Mesenchymal stem cell (in vitro differentiated cells and primary cell): ENCODE results near the gene GSTO2.

Experiments
- DNase-seq: peaks from one replicate; pipeline ENCODE4 v3.0.0-alpha.2; 2013
- H2AFZ ChIP-seq: one replicate; pipeline ENCODE4 v1.6.1; 2013; ENCODE audit warnings: low read depth, mild to moderate bottlenecking, control low read depth, inconsistent platforms, low read length, moderate library complexity
- H2AK5ac ChIP-seq: 2 replicates; pipeline ENCODE4 v1.6.1; 2013; ENCODE audit warnings: low read length, moderate library complexity, mild to moderate bottlenecking, inconsistent platforms; ENCODE audit not compliant: severe bottlenecking
- H2BK120ac ChIP-seq: one replicate; pipeline ENCODE4 v1.6.1; 2013; ENCODE audit warnings: low read depth, mild to moderate bottlenecking, inconsistent platforms, low read length, moderate library complexity
- H2BK12ac ChIP-seq, 2 experiments: one replicate each; pipeline ENCODE4 v1.6.1; 2013; ENCODE audit warnings: inconsistent platforms in 2 of 2, low read length in 2 of 2, mild to moderate bottlenecking in 2 of 2, moderate library complexity in 2 of 2, control low read depth in 1 of 2
- H2BK15ac ChIP-seq: one replicate; pipeline ENCODE4 v1.6.1; 2013; ENCODE audit warnings: mild to moderate bottlenecking, low read depth, inconsistent platforms; ENCODE audit not compliant: poor library complexity, severe bottlenecking
- H2BK5ac ChIP-seq: 2 replicates; pipeline ENCODE4 v1.6.1; 2013; ENCODE audit warnings: low read depth, mild to moderate bottlenecking, low read length, control low read depth, inconsistent platforms; ENCODE audit not compliant: poor library complexity, severe bottlenecking
- H3K14ac ChIP-seq, 2 experiments: one replicate each; pipeline ENCODE4 v1.6.1; 2013; ENCODE audit warnings: inconsistent platforms in 2 of 2, low read length in 2 of 2, control low read depth in 1 of 2, mild to moderate bottlenecking in 1 of 2, moderate library complexity in 1 of 2
- H3K18ac ChIP-seq, 2 experiments: one replicate each; pipeline ENCODE4 v1.6.1; 2013; ENCODE audit warnings: inconsistent platforms in 2 of 2, low read length in 2 of 2, control low read depth in 1 of 2, low read depth in 1 of 2, mild to moderate bottlenecking in 1 of 2
- H3K23ac ChIP-seq, 2 experiments: one replicate each; pipeline ENCODE4 v1.6.1; 2013; ENCODE audit warnings: inconsistent platforms in 2 of 2, low read length in 2 of 2, mild to moderate bottlenecking in 2 of 2, moderate library complexity in 2 of 2, control low read depth in 1 of 2
- H3K27ac ChIP-seq: 2 replicates; pipeline ENCODE4 v1.5.1; 2013; ENCODE audit warnings: mild to moderate bottlenecking, moderate library complexity, low read length, control low read depth, inconsistent platforms; ENCODE audit not compliant: poor library complexity, severe bottlenecking
- H3K27me3 ChIP-seq, 2 experiments: 2 replicates each; pipeline versions ENCODE4 v1.6.1 to v1.7.0; 2013; ENCODE audit warnings: low read length in 2 of 2, mild to moderate bottlenecking in 2 of 2, moderate library complexity in 2 of 2, control low read depth in 1 of 2, inconsistent platforms in 1 of 2; ENCODE audit not compliant: control insufficient read depth in 1 of 2, insufficient read depth in 1 of 2
- H3K36me3 ChIP-seq, 2 experiments: 2 replicates each; pipeline versions ENCODE4 v1.6.1 to v1.7.0; 2013; ENCODE audit warnings: low read length in 2 of 2, control low read depth in 1 of 2, inconsistent platforms in 1 of 2, low read depth in 1 of 2, mild to moderate bottlenecking in 1 of 2; ENCODE audit not compliant: insufficient read depth in 2 of 2, control insufficient read depth in 1 of 2
- H3K4ac ChIP-seq, 2 experiments: one replicate each; pipeline ENCODE4 v1.6.1; 2013; ENCODE audit warnings: inconsistent platforms in 2 of 2, low read length in 2 of 2, mild to moderate bottlenecking in 2 of 2, moderate library complexity in 2 of 2, control low read depth in 1 of 2, low read depth in 1 of 2
- H3K4me1 ChIP-seq: 2 replicates; pipeline ENCODE4 v1.6.1; 2013; ENCODE audit warnings: low read depth, low read length, control low read depth; ENCODE audit not compliant: control insufficient read depth, insufficient read depth
- H3K4me2 ChIP-seq: 2 replicates; pipeline ENCODE4 v1.6.1; 2013; ENCODE audit warnings: low read length, mild to moderate bottlenecking, inconsistent platforms; ENCODE audit not compliant: poor library complexity, severe bottlenecking
- H3K4me3 ChIP-seq, 2 experiments: 2 replicates each; pipeline versions ENCODE4 v1.5.1 to v1.7.0; 2013; ENCODE audit warnings: low read length in 2 of 2, mild to moderate bottlenecking in 2 of 2, control low read depth in 1 of 2, low read depth in 1 of 2; ENCODE audit not compliant: insufficient read depth in 1 of 2
- H3K79me1 ChIP-seq: replicated peaks from 2 replicates; pipeline ENCODE4 v1.6.1; 2013; ENCODE audit warnings: mild to moderate bottlenecking, control low read depth, low read length, inconsistent platforms; ENCODE audit not compliant: poor library complexity, severe bottlenecking
- H3K9ac ChIP-seq: 2 replicates; pipeline ENCODE4 v1.7.0; 2013; ENCODE audit warnings: mild to moderate bottlenecking, low read length, moderate library complexity
- H3K9me3 ChIP-seq: 2 replicates; pipeline ENCODE4 v1.7.0; 2013; ENCODE audit warnings: mild to moderate bottlenecking, low read length; ENCODE audit not compliant: control insufficient read depth
- H4K8ac ChIP-seq: one replicate; pipeline ENCODE4 v1.6.1; 2013; ENCODE audit warnings: inconsistent platforms, mild to moderate bottlenecking, low read length, moderate library complexity
- H4K91ac ChIP-seq: one replicate; pipeline ENCODE4 v1.6.1; 2013; ENCODE audit warnings: mild to moderate bottlenecking, low read length, inconsistent platforms
- WGBS: methylation state at CpG from one replicate; pipeline ENCODE4 v1.1.7; 2013; ENCODE audit warnings: mixed read lengths; 5-methylcytosine and 5-hydroxymethylcytosine counted together

The GSTO2 gene

GRCh38 chr10:104255311-104255981 is 13.5 kb upstream of the GSTO2 start:
- Histone ChIP-seq H3K4ac (peak overlapping the region; percentile 99 to 100), H2BK12ac (peak overlapping the region in 1 of 2 experiments; percentile 90), H3K36me3 (peaks cover 12 to 46% of the 10 kb centered on the region in 2 experiments), H3K9ac (peak overlapping the region; percentile 100), H2BK15ac (peak overlapping the region; percentile 91), H4K91ac (peak overlapping the region; percentile 99), H2AFZ (peak overlapping the region; percentile 53), H3K4me2 (peak overlapping the region; percentile 88), H3K4me3 (peak overlapping the region; percentile 91 to 95), H2AK5ac (peak overlapping the region; percentile 19), H3K18ac (peak overlapping the region; percentile 98 to 100), H2BK5ac (peak overlapping the region; percentile 83), H3K79me1 (peaks cover 2% of the 10 kb centered on the region), H3K27ac (peak overlapping the region; percentile 86), H3K9me3 (no peaks in the 10 kb centered on the region), H3K23ac (peak overlapping the region in 1 of 2 experiments; percentile 94), H3K14ac (peak overlapping the region; percentile 94 to 100), H2BK120ac (peak overlapping the region; percentile 97), H4K8ac (peak overlapping the region; percentile 96), H3K4me1 (peaks cover 9% of the 10 kb centered on the region), H3K27me3 (no peaks in the 10 kb centered on the region)
- WGBS = 0% methylated on average over 8 of the region's 12 CpGs
- peak; percentile 92 for DNase-seq

- Histone ChIP-seq H3K23ac (no peak overlapping the region), H4K91ac (no peak overlapping the region), H2AK5ac (peak overlapping the region; percentile 42), H2BK120ac (peak overlapping the region; percentile 49), H2BK15ac (no peak overlapping the region), H2BK5ac (no peak overlapping the region), H2AFZ (no peak overlapping the region), H3K4me3 (peak overlapping the region in 1 of 2 experiments; percentile 91), H3K14ac (no peak overlapping the region), H3K27me3 (no peaks in the 10 kb centered on the region), H3K4ac (no peak overlapping the region), H4K8ac (no peak overlapping the region), H3K36me3 (peaks cover 13 to 56% of the 10 kb centered on the region in 2 experiments), H3K79me1 (peaks cover 4% of the 10 kb centered on the region), H2BK12ac (no peak overlapping the region), H3K4me2 (peak overlapping the region; percentile 53), H3K9me3 (no peaks in the 10 kb centered on the region), H3K9ac (peak overlapping the region; percentile 100), H3K27ac (no peak overlapping the region), H3K4me1 (peaks cover 9% of the 10 kb centered on the region), H3K18ac (peak overlapping the region in 1 of 2 experiments; percentile 70)
- peak; percentile 43 for DNase-seq
- no CpG with 5 or more reads among the region's 1 CpG for WGBS
Observed at GRCh38 chr10:104256335-104256961, 12.5 kb upstream of the GSTO2 start.

GRCh38 chr10:104257235-104257634 is 11.7 kb upstream of the GSTO2 start:
- H3K4me3 ChIP-seq = peak overlapping the region in 1 of 2 experiments; percentile 91
- no peak overlapping the region for H2AFZ ChIP-seq
- no peak overlapping the region for H2BK15ac ChIP-seq
- no peak overlapping the region for H2BK5ac ChIP-seq
- 92% methylated on average over 2 of the region's 5 CpGs for WGBS
- H2BK120ac ChIP-seq = no peak overlapping the region
- H2BK12ac ChIP-seq = no peak overlapping the region
- no peaks in the 10 kb centered on the region for H3K27me3 ChIP-seq
- H4K8ac ChIP-seq = no peak overlapping the region
- no peak overlapping the region for H3K4ac ChIP-seq
- no peaks in the 10 kb centered on the region for H3K9me3 ChIP-seq
- no peak overlapping the region for H3K4me2 ChIP-seq
- H4K91ac ChIP-seq = no peak overlapping the region
- peaks cover 12% of the 10 kb centered on the region for H3K79me1 ChIP-seq
- no peak overlapping the region for H3K27ac ChIP-seq
- no peak overlapping the region for H2AK5ac ChIP-seq
- H3K18ac ChIP-seq = no peak overlapping the region
- no peak overlapping the region for H3K14ac ChIP-seq
- no peak for DNase-seq
- no peak overlapping the region for H3K23ac ChIP-seq
- H3K9ac ChIP-seq = peak overlapping the region; percentile 100
- H3K36me3 ChIP-seq = peaks cover 21 to 64% of the 10 kb centered on the region in 2 experiments
- H3K4me1 ChIP-seq = peaks cover 9% of the 10 kb centered on the region

GRCh38 chr10:104258209-104258608 is 10.8 kb upstream of the GSTO2 start:
- no peak overlapping the region for H3K4me2 ChIP-seq
- no peak overlapping the region for H2AK5ac ChIP-seq
- peaks cover 10% of the 10 kb centered on the region for H3K4me1 ChIP-seq
- peak overlapping the region; percentile 45 for H4K91ac ChIP-seq
- H3K4me3 ChIP-seq = no peak overlapping the region
- peak overlapping the region in 1 of 2 experiments; percentile 52 for H3K18ac ChIP-seq
- no peak for DNase-seq
- H3K27me3 ChIP-seq = no peaks in the 10 kb centered on the region
- H2BK5ac ChIP-seq = no peak overlapping the region
- H2BK15ac ChIP-seq = no peak overlapping the region
- peaks cover 16% of the 10 kb centered on the region for H3K79me1 ChIP-seq
- H2BK12ac ChIP-seq = no peak overlapping the region
- H3K27ac ChIP-seq = no peak overlapping the region
- no peaks in the 10 kb centered on the region for H3K9me3 ChIP-seq
- no peak overlapping the region for H4K8ac ChIP-seq
- H2AFZ ChIP-seq = no peak overlapping the region
- H3K9ac ChIP-seq = peak overlapping the region; percentile 100
- peaks cover 24 to 73% of the 10 kb centered on the region in 2 experiments for H3K36me3 ChIP-seq
- H3K14ac ChIP-seq = no peak overlapping the region
- no peak overlapping the region for H3K4ac ChIP-seq
- no peak overlapping the region for H3K23ac ChIP-seq
- H2BK120ac ChIP-seq = no peak overlapping the region
- WGBS = 90% methylated on average over 3 of the region's 3 CpGs
